Thyroid gland (tissue), 4 donors: ENCODE measurements around the gene TEKT3. TPM values are rescaled to one million over a fixed set of nuclear protein-coding genes. Genes with fewer than 3 reads are reported as not detected.
A peak's percentile ranks its signal among the peaks of the same experiment; 100 is the strongest.

Experiments used
- DNase-seq, 2 donors: peaks; one replicate each; pipeline ENCODE4 v3.0.0-alpha.2; 2019
- H3K27ac ChIP-seq, 3 donors: fragments of 200-600 bp; sonication (generic); 1 replicate in 2 of 3; 2 replicates in 1 of 3; pipeline ENCODE4 v1.5.1; 2016 to 2019; ENCODE audit warnings: mild to moderate bottlenecking in 1 of 3, moderate library complexity in 1 of 3
- H3K27me3 ChIP-seq: fragments of 200-600 bp; sonication (generic); one replicate; pipeline ENCODE4 v1.5.1; 2019
- H3K36me3 ChIP-seq, 2 donors: fragments of 200-600 bp; sonication (generic); one replicate each; pipeline ENCODE4 v1.5.1; 2016 to 2019
- H3K4me1 ChIP-seq, 2 donors: fragments of 200-600 bp; sonication (generic); one replicate each; pipeline ENCODE4 v1.5.1; 2017 to 2019
- H3K4me3 ChIP-seq, 3 donors: fragments of 200-600 bp; sonication (generic); replicated peaks in 1 of 3; 1 replicate in 2 of 3; 2 replicates in 1 of 3; pipeline ENCODE4 v1.5.1; 2016; ENCODE audit warnings: mild to moderate bottlenecking in 1 of 3
- H3K9me3 ChIP-seq: fragments of 200-600 bp; sonication (generic); one replicate; pipeline ENCODE4 v1.5.1; 2017
- POLR2A ChIP-seq, 2 donors: fragments of 450-650 bp; IDR thresholded peaks; one replicate each; pipeline ENCODE4 v1.6.1; 2017; ENCODE audit warnings: antibody characterized with exemption in 2 of 2, mild to moderate bottlenecking in 2 of 2, moderate library complexity in 1 of 2
- WGBS, 2 donors: methylation state at CpG; one replicate each; pipeline ENCODE4 v1.1.5; 2017; 5-methylcytosine and 5-hydroxymethylcytosine counted together
- intact Hi-C: fragments of 100-400 bp; cut with DNase I; formaldehyde crosslinking; loops from one replicate; pipeline ENCODE4 v1.15.1; 2023
- total RNA-seq, 4 donors: library from RNA; depleted of rRNA; stranded (reverse); fragments of >200 nt; gene quantifications; one replicate each; pipeline ENCODE4 v1.2.3, GENCODE V29; 2016
- TF ChIP-seq, protein P1 (sequence below), 6 experiments: fragments of 200-600 bp in 3 of 6; fragments of 450-650 bp in 3 of 6; sonication (generic) in 3 of 6; IDR thresholded peaks; one replicate each; pipeline ENCODE4 v1.5.1; 2016 to 2019; ENCODE audit warnings: antibody characterized with exemption in 6 of 6, mild to moderate bottlenecking in 2 of 6, inconsistent platforms in 1 of 6, moderate library complexity in 1 of 6

The TEKT3 gene
- total RNA-seq, 4 donors from 2014 or later: 1.1 to 2.3 (median 1.9) TPM; not detected in 1

- H3K4me1 ChIP-seq: peaks cover 59 to 65% of the 10 kb centered on the region in 2 donors
Measured at GRCh38 chr17:15260376-15261257, 80.8 kb downstream of the TEKT3 start.

GRCh38 chr17:15257796-15258512 is 83.4 kb downstream of the TEKT3 start:
- 90 to 94% methylated on average over 6 of the region's 6 CpGs for WGBS, 2 donors
- peaks cover 36 to 43% of the 10 kb centered on the region in 2 donors for H3K4me1 ChIP-seq
- no peaks in the 10 kb centered on the region for H3K27me3 ChIP-seq
- peak overlapping the region in 2 of 3 donors; percentile 41 to 46 for H3K27ac ChIP-seq
- TF ChIP-seq, protein P1, sequence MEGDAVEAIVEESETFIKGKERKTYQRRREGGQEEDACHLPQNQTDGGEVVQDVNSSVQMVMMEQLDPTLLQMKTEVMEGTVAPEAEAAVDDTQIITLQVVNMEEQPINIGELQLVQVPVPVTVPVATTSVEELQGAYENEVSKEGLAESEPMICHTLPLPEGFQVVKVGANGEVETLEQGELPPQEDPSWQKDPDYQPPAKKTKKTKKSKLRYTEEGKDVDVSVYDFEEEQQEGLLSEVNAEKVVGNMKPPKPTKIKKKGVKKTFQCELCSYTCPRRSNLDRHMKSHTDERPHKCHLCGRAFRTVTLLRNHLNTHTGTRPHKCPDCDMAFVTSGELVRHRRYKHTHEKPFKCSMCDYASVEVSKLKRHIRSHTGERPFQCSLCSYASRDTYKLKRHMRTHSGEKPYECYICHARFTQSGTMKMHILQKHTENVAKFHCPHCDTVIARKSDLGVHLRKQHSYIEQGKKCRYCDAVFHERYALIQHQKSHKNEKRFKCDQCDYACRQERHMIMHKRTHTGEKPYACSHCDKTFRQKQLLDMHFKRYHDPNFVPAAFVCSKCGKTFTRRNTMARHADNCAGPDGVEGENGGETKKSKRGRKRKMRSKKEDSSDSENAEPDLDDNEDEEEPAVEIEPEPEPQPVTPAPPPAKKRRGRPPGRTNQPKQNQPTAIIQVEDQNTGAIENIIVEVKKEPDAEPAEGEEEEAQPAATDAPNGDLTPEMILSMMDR (IDR thresholded peaks at IDR 0.05): no peak
- H3K9me3 ChIP-seq: no peaks in the 10 kb centered on the region
- H3K4me3 ChIP-seq: no peak overlapping the region
- intact Hi-C loops: no loop called here
- H3K36me3 ChIP-seq: peaks cover 18 to 54% of the 10 kb centered on the region in 2 donors
- no peak for DNase-seq

More at GRCh38 chr17:15260376-15261257, 80.8 kb downstream of the TEKT3 start:
- TF ChIP-seq, protein P1 (IDR thresholded peaks at IDR 0.05): peak in 4 of 6 experiments; percentile 81 to 97 (median 96)
- peak; percentile 21 to 69 for TF ChIP-seq POLR2A (IDR thresholded peaks at IDR 0.05)
- intact Hi-C loops: loop anchor here (2.0 kb wide), 1 partner anchor 242 kb away; no protein-coding TSS in a partner anchor
- WGBS, 2 donors: 0 to 5% methylated on average over 11 to 18 of the region's 67 CpGs
- Histone ChIP-seq H3K9me3 (no peaks in the 10 kb centered on the region), H3K4me3 (peak overlapping the region; percentile 0 to 76 (median 50)), H3K27ac (peak overlapping the region; percentile 92 to 99 (median 95)), H3K36me3 (peaks cover 8 to 33% of the 10 kb centered on the region in 2 donors), H3K27me3 (no peaks in the 10 kb centered on the region)
- peak; percentile 92 to 93 for DNase-seq

- no peaks in the 10 kb centered on the region for H3K27me3 ChIP-seq
- intact Hi-C loops: no loop called here
- TF ChIP-seq POLR2A (IDR thresholded peaks at IDR 0.05): no peak
- TF ChIP-seq, protein P1 (IDR thresholded peaks at IDR 0.05): peak; percentile 75 to 86 (median 83)
- peak overlapping the region in 2 of 3 donors; percentile 41 to 46 for H3K27ac ChIP-seq
- peaks cover 32 to 43% of the 10 kb centered on the region in 2 donors for H3K4me1 ChIP-seq
- no peak overlapping the region for H3K4me3 ChIP-seq
- H3K9me3 ChIP-seq: no peaks in the 10 kb centered on the region
- 2 to 4% methylated on average over 11 to 16 of the region's 17 CpGs for WGBS, 2 donors
- H3K36me3 ChIP-seq: peaks cover 22 to 61% of the 10 kb centered on the region in 2 donors
- DNase-seq: peak; percentile 83 to 88
Measured at GRCh38 chr17:15257258-15257788, 84.1 kb downstream of the TEKT3 start.

GRCh38 chr17:15256689-15257088 is 84.7 kb downstream of the TEKT3 start:
- intact Hi-C loops: no loop called here
- Histone ChIP-seq H3K27me3 (no peaks in the 10 kb centered on the region), H3K4me3 (no peak overlapping the region), H3K9me3 (no peaks in the 10 kb centered on the region), H3K27ac (peak overlapping the region in 2 of 3 donors; percentile 14 to 41), H3K36me3 (peaks cover 25 to 65% of the 10 kb centered on the region in 2 donors), H3K4me1 (peaks cover 27 to 43% of the 10 kb centered on the region in 2 donors)
- TF ChIP-seq POLR2A (IDR thresholded peaks at IDR 0.05): no peak
- TF ChIP-seq, protein P1 (IDR thresholded peaks at IDR 0.05): no peak
- no peak for DNase-seq
- WGBS, 2 donors: 72 to 77% methylated on average over 7 of the region's 7 CpGs
